H1 (cell line): ENCODE measurements around the gene SFN. TPM values are rescaled to one million over a fixed set of nuclear protein-coding genes. Genes with fewer than 3 reads are reported as not detected.

Experiments used
- CTCF ChIA-PET: fragments of 300-600 bp; sonication (Branson Sonifier 250); formaldehyde crosslinking; loops from one replicate; lab custom pipeline; 2021; ENCODE audit not compliant: partially characterized antibody; lab: Charles Lee
- POLR2A ChIA-PET: fragments of 300-600 bp; sonication (Branson Sonifier 250); formaldehyde crosslinking; loops from one replicate; lab custom pipeline; 2021; ENCODE audit warnings: inconsistent platforms; ENCODE audit not compliant: partially characterized antibody; lab: Charles Lee
- DNase-seq, 2 experiments: peaks; one replicate each; pipeline versions ENCODE4 v3.0.0 to v3.0.0-alpha.2; 2010 to 2022; ENCODE audit warnings: low spot score in 2 of 2, low read depth in 1 of 2, mixed read lengths in 1 of 2
- FAIRE-seq: peaks from 2 replicates; lab custom pipeline; 2011; peaks lifted over from hg19 to GRCh38; lab: Jason Lieb, UNC
- H2AFZ ChIP-seq: 2 replicates; pipeline ENCODE4 v1.8.1; 2012; ENCODE audit warnings: low read length, inconsistent platforms
- H2AK5ac ChIP-seq: 2 replicates; pipeline ENCODE4 v1.6.1; 2013; ENCODE audit warnings: low read depth, low read length
- H2BK120ac ChIP-seq: replicated peaks from 2 replicates; pipeline ENCODE3; 2013; ENCODE audit warnings: low read depth, low read length, inconsistent platforms
- H2BK12ac ChIP-seq: 2 replicates; pipeline ENCODE4 v1.6.1; 2013; ENCODE audit warnings: low read depth, low read length
- H2BK15ac ChIP-seq: 2 replicates; pipeline ENCODE4 v1.6.1; 2013; ENCODE audit warnings: low read length
- H2BK20ac ChIP-seq: 2 replicates; pipeline ENCODE4 v1.6.1; 2013; ENCODE audit warnings: low read length
- H2BK5ac ChIP-seq: 2 replicates; pipeline ENCODE4 v1.6.1; 2013; ENCODE audit warnings: low read depth, low read length
- H3K14ac ChIP-seq: 2 replicates; pipeline ENCODE4 v1.6.1; 2013; ENCODE audit warnings: inconsistent platforms; ENCODE audit not compliant: insufficient read length
- H3K18ac ChIP-seq: 2 replicates; pipeline ENCODE4 v1.6.1; 2013; ENCODE audit warnings: low read length; ENCODE audit errors: extremely low read depth
- H3K23ac ChIP-seq: 2 replicates; pipeline ENCODE4 v1.6.1; 2013; ENCODE audit warnings: inconsistent platforms; ENCODE audit not compliant: insufficient read length
- H3K23me2 ChIP-seq: 2 replicates; pipeline ENCODE4 v1.6.1; 2013; ENCODE audit warnings: low read depth, low read length
- H3K27ac ChIP-seq: 2 replicates; pipeline ENCODE4 v1.6.1; 2011; ENCODE audit warnings: low read depth, low read length, inconsistent platforms
- H3K27me3 ChIP-seq, 4 experiments: replicated peaks in 1 of 4; 1 replicate in 1 of 4; 2 replicates in 3 of 4; pipeline versions ENCODE4 v1.6.1 to v1.8.1; 2011 to 2013; ENCODE audit warnings: low read length in 3 of 4, mild to moderate bottlenecking in 3 of 4, inconsistent platforms in 2 of 4, mixed read lengths in 2 of 4, moderate library complexity in 1 of 4; ENCODE audit not compliant: control insufficient read depth in 3 of 4, insufficient read depth in 3 of 4; ENCODE audit errors: extremely low read depth in 1 of 4
- H3K36me3 ChIP-seq, 4 experiments: 2 replicates each; pipeline versions ENCODE4 v1.6.1 to v1.8.1; 2011 to 2013; ENCODE audit warnings: mild to moderate bottlenecking in 4 of 4, low read length in 3 of 4, moderate library complexity in 2 of 4, control low read depth in 1 of 4, inconsistent platforms in 1 of 4; ENCODE audit not compliant: insufficient read depth in 4 of 4, control insufficient read depth in 2 of 4
- H3K4ac ChIP-seq: replicated peaks from 2 replicates; pipeline ENCODE3; 2013; ENCODE audit warnings: low read length, low read depth, mixed read lengths, inconsistent platforms; ENCODE audit not compliant: insufficient read length
- H3K4me1 ChIP-seq, 4 experiments: replicated peaks in 1 of 4; 1 replicate in 1 of 4; 2 replicates in 3 of 4; pipeline versions ENCODE4 v1.6.1 to v1.8.1; 2011 to 2013; ENCODE audit warnings: low read length in 3 of 4, inconsistent platforms in 2 of 4, mixed read lengths in 1 of 4; ENCODE audit not compliant: insufficient read depth in 4 of 4, control insufficient read depth in 3 of 4
- H3K4me2 ChIP-seq, 2 experiments: 2 replicates each; pipeline versions ENCODE4 v1.6.1 to v1.8.1; 2011 to 2013; ENCODE audit warnings: low read depth in 2 of 2, low read length in 2 of 2, control low read depth in 1 of 2, inconsistent platforms in 1 of 2, mild to moderate bottlenecking in 1 of 2; ENCODE audit not compliant: insufficient read depth in 1 of 2
- H3K4me3 ChIP-seq, 4 experiments: fragments of 200-600, 300-600 bp in 1 of 4; sonication (generic), shearing (Covaris generic), sonication (Bioruptor Twin) in 1 of 4; 2 replicates each; pipeline versions ENCODE4 v1.5.1 to v1.8.1; 2011 to 2016; ENCODE audit warnings: low read length in 4 of 4, low read depth in 3 of 4, control low read depth in 2 of 4, inconsistent platforms in 2 of 4, mild to moderate bottlenecking in 2 of 4, mixed read lengths in 1 of 4, moderate library complexity in 1 of 4; ENCODE audit not compliant: insufficient read depth in 2 of 4; ENCODE audit errors: extremely low read depth in 1 of 4
- H3K56ac ChIP-seq: replicated peaks from 2 replicates; pipeline ENCODE3; 2013; ENCODE audit warnings: low read depth, mild to moderate bottlenecking, mixed read lengths, low read length, inconsistent platforms; ENCODE audit not compliant: insufficient read length
- H3K79me1 ChIP-seq: 2 replicates; pipeline ENCODE4 v1.6.1; 2013; ENCODE audit warnings: low read depth, low read length, control low read depth
- H3K79me2 ChIP-seq, 2 experiments: 2 replicates each; pipeline versions ENCODE4 v1.6.1 to v1.8.1; 2012 to 2013; ENCODE audit warnings: low read length in 2 of 2, mild to moderate bottlenecking in 2 of 2, inconsistent platforms in 1 of 2; ENCODE audit not compliant: insufficient read depth in 2 of 2, control insufficient read depth in 1 of 2
- H3K9ac ChIP-seq, 4 experiments: replicated peaks in 1 of 4; 1 replicate in 1 of 4; 2 replicates in 3 of 4; pipeline versions ENCODE4 v1.6.1 to v1.8.1; 2011 to 2013; ENCODE audit warnings: low read depth in 3 of 4, low read length in 3 of 4, control low read depth in 2 of 4, mild to moderate bottlenecking in 2 of 4, moderate library complexity in 2 of 4, inconsistent platforms in 1 of 4; ENCODE audit errors: extremely low read depth in 1 of 4
- H3K9me3 ChIP-seq, 2 experiments: 2 replicates each; pipeline versions ENCODE4 v1.6.1 to v1.8.1; 2012 to 2013; ENCODE audit warnings: mild to moderate bottlenecking in 2 of 2, moderate library complexity in 2 of 2, control low read depth in 1 of 2, inconsistent platforms in 1 of 2, low read depth in 1 of 2, low read length in 1 of 2, mixed read lengths in 1 of 2; ENCODE audit not compliant: insufficient read depth in 2 of 2
- H4K20me1 ChIP-seq, 2 experiments: replicated peaks in 1 of 2; 2 replicates each; pipeline versions ENCODE3 to v1.8.1; 2011 to 2013; ENCODE audit warnings: inconsistent platforms in 2 of 2, low read length in 2 of 2, mild to moderate bottlenecking in 1 of 2; ENCODE audit not compliant: insufficient read depth in 2 of 2, control insufficient read depth in 1 of 2
- H4K5ac ChIP-seq: 2 replicates; pipeline ENCODE4 v1.6.1; 2013; ENCODE audit warnings: low read length, low read depth, mixed read lengths, inconsistent platforms; ENCODE audit not compliant: insufficient read length
- H4K8ac ChIP-seq: 2 replicates; pipeline ENCODE4 v1.8.0; 2013; ENCODE audit warnings: mild to moderate bottlenecking, moderate library complexity, low read length, inconsistent platforms; ENCODE audit not compliant: insufficient read depth; ENCODE audit errors: extremely low read depth
- H4K91ac ChIP-seq: replicated peaks from 2 replicates; pipeline ENCODE3; 2013; ENCODE audit warnings: low read length, mixed read lengths, inconsistent platforms; ENCODE audit not compliant: insufficient read length
- MAFK ChIP-seq: IDR thresholded peaks from 2 replicates; pipeline ENCODE4 v1.6.1; 2012; ENCODE audit warnings: low read depth, mild to moderate bottlenecking, improper control_type of control experiment, low read length
- POU5F1 ChIP-seq: IDR thresholded peaks from 2 replicates; pipeline ENCODE4 v1.6.1; 2011; ENCODE audit warnings: low read depth, mild to moderate bottlenecking, low read length, moderate library complexity
- RBBP5 ChIP-seq: IDR thresholded peaks from 2 replicates; pipeline ENCODE4 v1.7.1; 2012; ENCODE audit warnings: low read depth, mild to moderate bottlenecking, inconsistent platforms, low read length, moderate library complexity, borderline replicate concordance
- RXRA ChIP-seq: IDR thresholded peaks from 2 replicates; pipeline ENCODE4 v1.6.1; 2011; ENCODE audit warnings: low read depth, mild to moderate bottlenecking, low read length, moderate library complexity; ENCODE audit not compliant: insufficient read depth
- WGBS, 2 experiments: shearing (Covaris generic) in 1 of 2; methylation state at CpG; one replicate each; pipeline versions ENCODE4 v1.1.6 to v1.1.7; 2013 to 2015; ENCODE audit warnings: low lambda C conversion rate in 2 of 2, mixed read lengths in 2 of 2, inconsistent platforms in 1 of 2, low coverage in 1 of 2, missing lambda C conversion rate in 1 of 2; ENCODE audit not compliant: insufficient replicate concordance in 2 of 2, insufficient coverage in 1 of 2, insufficient read length in 1 of 2; ENCODE audit errors: extremely low coverage in 1 of 2, missing lambda C conversion rate in 1 of 2; 5-methylcytosine and 5-hydroxymethylcytosine counted together
- polyA plus RNA-seq, 7 experiments: library from polyadenylated mRNA; depleted of rRNA in 3 of 7; stranded (reverse) in 5 of 7; unstranded in 2 of 7; fragments of >200 nt in 5 of 7; fragments of 200-250 nt in 2 of 7; gene quantifications; 1 replicate in 5 of 7; 2 replicates in 1 of 7; 4 replicates in 1 of 7; pipeline versions ENCODE4 v1.2.1 to v1.2.3, GENCODE V29; 2011 to 2013; ENCODE audit warnings: missing spikeins in 2 of 7, mixed read lengths in 2 of 7
- total RNA-seq: library from RNA; stranded (reverse); fragmentation: NEBNext Ultra II Directional; extraction: Animal tissue kit (Norgen Biotek cat#: 25700); gene quantifications from 2 replicates; pipeline ENCODE4 v1.2.1, GENCODE V29; 2021

The SFN gene
- total and polyA plus RNA-seq, 2 of the 8 experiments (the other 6 are each of a cell fraction or from before 2014, with no cell fraction given) = 3.3 to 3.9 TPM

DNA sequence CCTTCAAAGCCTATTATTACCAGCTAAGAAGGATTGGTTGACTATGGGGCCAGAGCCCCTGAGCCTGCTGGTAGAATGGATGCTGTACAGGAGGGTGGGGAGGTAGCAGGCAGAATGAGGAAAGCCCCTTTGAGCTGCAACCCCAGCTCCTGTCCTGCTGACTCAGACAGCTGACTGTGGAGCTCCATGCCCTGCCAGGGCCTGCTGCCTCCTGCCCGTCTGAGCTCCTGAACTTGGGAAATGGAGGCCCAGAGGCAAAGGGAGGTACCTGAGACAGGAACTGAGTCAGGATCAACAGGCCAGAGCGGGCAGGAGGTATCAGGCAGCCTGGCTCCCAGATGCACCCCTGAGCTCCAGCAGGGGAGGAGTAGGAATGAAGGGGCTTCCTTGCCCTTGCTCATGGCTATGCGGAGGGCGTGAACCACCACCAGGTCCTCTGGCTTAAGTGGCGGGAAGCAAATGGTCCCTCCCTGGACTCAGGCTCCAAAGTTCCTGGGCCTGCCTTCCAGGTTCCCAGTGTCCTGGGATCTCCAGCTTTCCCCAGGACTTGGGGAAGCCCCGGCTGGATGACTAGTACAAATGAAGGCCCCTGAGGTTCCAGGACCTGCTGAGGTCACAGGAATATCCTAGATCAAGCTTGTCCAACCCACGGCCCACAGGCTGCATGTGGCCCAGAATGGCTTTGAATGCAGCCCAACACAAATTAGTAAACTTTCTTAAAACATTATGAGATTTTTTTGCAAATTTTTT is 3.9 kb upstream of the SFN start:
- 85% methylated on average over 6 of the region's 7 CpGs; no CpG with 5 or more reads in 1 of the 2 experiments for WGBS, 2 experiments
- ChIA-PET POLR2A (interaction anchor here (0.6 to 2.8 kb wide), 9 partner anchors 9 to 89 kb away, joined by 3 to 8 read pairs (median 3); partner anchors contain the start of gene PIGV), CTCF (interaction anchor here (0.7 to 22.8 kb wide), 17 partner anchors 9 to 275 kb away, joined by 3 to 547 read pairs (median 6); partner anchors contain the start of genes GPATCH3 and GPN2)
- H2BK12ac ChIP-seq = peak overlapping the region; percentile 60; the same call in 1 of the 2 replicates
- peaks cover 0 to 19% (median 15%) of the 10 kb centered on the region in 4 experiments; a peak in 6 of 7 replicates for H3K4me1 ChIP-seq
- no peak overlapping the region for H2AFZ ChIP-seq
- H2BK20ac ChIP-seq = no peak overlapping the region
- H3K79me1 ChIP-seq = no peaks in the 10 kb centered on the region
- no peak overlapping the region for H2AK5ac ChIP-seq
- no peak for DNase-seq
- H3K9me3 ChIP-seq = no peaks in the 10 kb centered on the region
- H4K5ac ChIP-seq = no peak overlapping the region
- no peak overlapping the region for H4K91ac ChIP-seq
- H3K36me3 ChIP-seq = no peaks in the 10 kb centered on the region; a peak in 2 of 8 replicates
- H3K4me3 ChIP-seq = no peak overlapping the region
- H3K14ac ChIP-seq = no peak overlapping the region
- FAIRE-seq = no peak
- H2BK120ac ChIP-seq = no peak overlapping the region
- H3K9ac ChIP-seq = no peak overlapping the region
- no peak overlapping the region; the same call in 1 of the 2 replicates for H4K8ac ChIP-seq
- H3K4ac ChIP-seq = no peak overlapping the region
- peaks cover under 1% of the 10 kb centered on the region; the same call in 1 of the 2 replicates for H3K23me2 ChIP-seq
- H3K27me3 ChIP-seq = peaks cover 4 to 9% (median 9%) of the 10 kb centered on the region in 4 experiments; a peak in 5 of 7 replicates
- H2BK5ac ChIP-seq = no peak overlapping the region
- peaks cover 0 to 3% of the 10 kb centered on the region in 2 experiments for H4K20me1 ChIP-seq
- no peak overlapping the region for H3K56ac ChIP-seq
- H3K18ac ChIP-seq = no peak overlapping the region
- no peaks in the 10 kb centered on the region for H3K79me2 ChIP-seq
- H2BK15ac ChIP-seq = 0 out of 2 replicates have a peak overlapping the region, but pooled peaks have one; percentile 3
- no peak overlapping the region for H3K27ac ChIP-seq
- no peak overlapping the region for H3K23ac ChIP-seq
- no peak overlapping the region for H3K4me2 ChIP-seq
- TF ChIP-seq POU5F1 = no peak
- no peak for TF ChIP-seq RBBP5
- no peak for TF ChIP-seq MAFK
- TF ChIP-seq RXRA = no peak
